Kidney epithelial cell (primary cell): Measurements from ENCODE around the gene MAFG. TPM values are rescaled to one million over a fixed set of nuclear protein-coding genes. Genes with fewer than 3 reads are reported as not detected.

Source experiments
- DNase-seq: peaks from one replicate; pipeline ENCODE4 v3.0.0-alpha.2; 2010; ENCODE audit warnings: low read depth
- H3K27me3 ChIP-seq: 2 replicates; pipeline ENCODE4 v1.6.0; 2011; ENCODE audit warnings: low read length; ENCODE audit not compliant: control insufficient read depth, insufficient read depth
- H3K36me3 ChIP-seq: 2 replicates; pipeline ENCODE4 v1.5.1; 2011; ENCODE audit warnings: low read length; ENCODE audit not compliant: control insufficient read depth, insufficient read depth
- H3K4me3 ChIP-seq: 2 replicates; pipeline ENCODE4 v1.5.1; 2011; ENCODE audit warnings: low read depth, mild to moderate bottlenecking, control low read depth, low read length
- CTCF ChIP-seq: IDR thresholded peaks from 2 replicates; pipeline ENCODE4 v1.5.1; 2011; ENCODE audit warnings: mild to moderate bottlenecking, moderate library complexity, low read length, control low read depth, inconsistent platforms; ENCODE audit not compliant: insufficient read depth, poor library complexity, severe bottlenecking
- total RNA-seq: library from RNA; depleted of rRNA; stranded (reverse); fragments of >200 nt; gene quantifications from 2 replicates; pipeline ENCODE4 v1.2.3, GENCODE V29; 2015

Gene MAFG
- total RNA-seq, 1 donor from 2014 or later, result 41.1 TPM

GRCh38 chr17:81940538-81941483 lies 13.3 kb upstream of the MAFG start:
- no peak for TF ChIP-seq CTCF
- H3K36me3 ChIP-seq, result peaks cover 2% of the 10 kb centered on the region
- no peak for DNase-seq
- no peak overlapping the region for H3K4me3 ChIP-seq
- peaks cover 39% of the 10 kb centered on the region for H3K27me3 ChIP-seq

DNA sequence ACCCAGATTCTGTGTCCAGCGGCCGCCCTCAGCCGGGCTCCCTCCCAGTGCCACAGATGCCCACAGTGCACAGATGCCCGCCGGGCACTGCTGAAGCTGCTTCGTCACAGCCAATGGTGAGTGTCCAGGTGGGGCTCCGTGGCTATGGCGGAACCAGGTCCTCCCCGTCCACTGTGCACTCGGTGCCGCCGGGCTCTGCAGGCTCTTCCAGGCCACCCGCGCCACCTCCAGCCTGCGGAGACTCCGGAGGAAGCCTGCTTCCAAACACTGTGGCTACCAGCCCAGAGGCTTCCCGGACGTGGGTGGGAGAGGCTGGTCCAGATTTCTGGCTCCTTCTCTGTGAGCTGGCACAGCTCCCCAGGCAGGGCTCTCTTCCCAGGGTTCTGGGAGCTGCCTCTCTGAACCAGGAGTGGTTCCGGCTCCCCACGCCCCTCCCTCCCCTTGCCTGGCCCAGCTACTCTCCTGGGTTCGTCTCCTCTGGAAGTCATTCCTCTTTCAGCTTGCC lies 12.4 kb upstream of the MAFG start:
- Histone ChIP-seq H3K36me3 (peaks cover 2% of the 10 kb centered on the region), H3K27me3 (peaks cover 39% of the 10 kb centered on the region), H3K4me3 (no peak overlapping the region)
- TF ChIP-seq CTCF, result no peak
- no peak for DNase-seq

DNA sequence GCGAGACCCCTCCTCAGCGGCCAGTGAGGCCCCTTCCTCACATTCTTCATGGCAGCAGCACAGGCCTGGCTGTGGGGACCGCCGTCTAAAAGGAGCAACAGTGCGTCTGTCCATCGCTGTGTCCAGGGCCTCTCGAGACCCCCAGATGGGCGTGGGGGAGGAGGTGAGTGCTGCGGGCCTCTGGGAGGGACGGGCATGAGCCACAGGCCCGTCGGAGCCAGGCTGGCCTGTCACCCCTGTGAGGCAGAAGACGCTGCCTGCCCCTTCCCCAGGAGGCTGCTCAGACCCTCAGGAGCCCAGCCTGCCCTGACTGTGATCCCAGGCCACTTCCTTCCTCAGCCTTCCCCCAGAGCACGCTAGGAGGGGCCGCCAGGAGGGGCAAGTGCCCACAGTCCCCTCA lies 11.7 kb upstream of the MAFG start:
- no peak for TF ChIP-seq CTCF
- H3K27me3 ChIP-seq, result peaks cover 34% of the 10 kb centered on the region
- no peak for DNase-seq
- no peak overlapping the region for H3K4me3 ChIP-seq
- H3K36me3 ChIP-seq, result peaks cover 2% of the 10 kb centered on the region

- peaks cover 13% of the 10 kb centered on the region for H3K27me3 ChIP-seq
- H3K4me3 ChIP-seq, result no peak overlapping the region
- no peak for TF ChIP-seq CTCF
- no peak for DNase-seq
- peaks cover 2% of the 10 kb centered on the region for H3K36me3 ChIP-seq
These were observed 8.2 kb upstream of the MAFG start for GRCh38 chr17:81935709-81936084.

- peaks cover 2% of the 10 kb centered on the region for H3K36me3 ChIP-seq
- no peak overlapping the region for H3K4me3 ChIP-seq
- H3K27me3 ChIP-seq, result peaks cover 9% of the 10 kb centered on the region
- DNase-seq, result no peak
- no peak for TF ChIP-seq CTCF
These were observed 7.5 kb upstream of the MAFG start for GRCh38 chr17:81934850-81935708.
